GM21825 (cell line): ENCODE data around the gene GNAI2.
"Not testable (repeated sequence)": the region's sequence is repeated elsewhere in the genome, so short reads cannot be mapped to it uniquely, and the experiment has no call there.

Source experiments
- ATAC-seq: cut with Tn5 transposase; IDR thresholded peaks from one replicate; pipeline ENCODE4 v1.9.1; 2021; ENCODE audit warnings: mild to moderate bottlenecking, moderate library complexity; ENCODE audit not compliant: unreplicated experiment

The GNAI2 gene

GRCh38 chr3:50263478-50264382, 27.7 kb downstream of the GNAI2 start:
- ATAC-seq: no peak

GRCh38 chr3:50264383-50264963, 28.5 kb downstream of the GNAI2 start:
- no peak for ATAC-seq

GRCh38 chr3:50264964-50265485, 29.0 kb downstream of the GNAI2 start:
- no peak for ATAC-seq

GRCh38 chr3:50265571-50265970, 29.6 kb downstream of the GNAI2 start:
- no peak for ATAC-seq

DNA sequence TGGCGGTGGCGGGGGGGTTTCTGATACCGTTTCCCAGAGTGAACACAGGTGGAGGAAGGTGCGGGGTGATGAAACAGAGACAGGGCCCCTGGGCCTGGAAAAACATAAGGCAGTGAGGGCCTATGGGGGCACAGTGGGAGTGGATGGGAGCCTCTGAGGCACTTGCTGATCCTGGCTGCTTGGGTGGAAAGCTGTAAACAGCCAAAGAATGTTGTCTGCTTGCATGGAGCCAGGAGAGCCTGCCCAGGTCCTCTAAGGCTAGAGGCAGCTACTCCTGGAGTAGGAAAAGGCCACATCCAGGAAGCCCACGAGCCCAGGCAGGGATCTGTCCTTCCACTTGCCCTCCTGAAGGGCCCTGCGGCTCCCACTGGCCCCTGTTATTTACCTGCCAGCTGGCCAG, 30.0 kb downstream of the GNAI2 start:
- ATAC-seq: no peak

- no peak for ATAC-seq
Measured at GRCh38 chr3:50266836-50267235, 30.8 kb downstream of the GNAI2 start.

DNA sequence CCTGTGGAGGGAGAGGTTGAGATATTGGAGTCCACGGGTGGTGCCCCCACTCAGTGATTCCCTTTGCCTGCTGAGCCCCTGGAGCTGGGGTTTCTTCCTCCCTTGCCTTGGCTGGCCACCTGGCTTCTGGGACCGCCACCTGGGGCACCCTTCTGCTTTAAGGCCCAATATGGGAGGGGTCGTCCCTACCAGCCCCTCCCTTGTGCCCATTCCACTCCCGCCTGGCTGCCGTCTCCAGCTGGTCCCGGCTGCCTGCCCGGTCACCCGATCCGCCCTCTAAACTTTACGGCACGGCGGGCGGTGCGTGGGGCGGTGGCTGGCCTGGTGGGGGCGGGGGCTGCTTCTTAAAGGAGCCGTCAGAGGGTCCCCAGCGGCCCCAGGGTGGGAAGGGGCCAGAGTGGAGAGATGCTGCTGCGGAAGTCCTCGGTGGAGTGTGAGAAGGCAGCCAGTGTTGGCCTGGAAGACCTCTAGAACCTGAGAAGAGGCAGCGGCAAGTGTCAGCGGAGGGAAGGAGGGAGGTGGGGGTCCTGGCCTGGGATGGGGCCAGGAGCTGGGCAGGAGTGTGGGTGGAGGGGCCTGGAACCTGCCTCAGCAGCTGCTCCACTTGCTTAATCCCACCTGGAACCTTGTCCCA, 31.4 kb downstream of the GNAI2 start:
- no peak for ATAC-seq

GRCh38 chr3:50268276-50268675, 32.3 kb downstream of the GNAI2 start:
- ATAC-seq: no peak

DNA sequence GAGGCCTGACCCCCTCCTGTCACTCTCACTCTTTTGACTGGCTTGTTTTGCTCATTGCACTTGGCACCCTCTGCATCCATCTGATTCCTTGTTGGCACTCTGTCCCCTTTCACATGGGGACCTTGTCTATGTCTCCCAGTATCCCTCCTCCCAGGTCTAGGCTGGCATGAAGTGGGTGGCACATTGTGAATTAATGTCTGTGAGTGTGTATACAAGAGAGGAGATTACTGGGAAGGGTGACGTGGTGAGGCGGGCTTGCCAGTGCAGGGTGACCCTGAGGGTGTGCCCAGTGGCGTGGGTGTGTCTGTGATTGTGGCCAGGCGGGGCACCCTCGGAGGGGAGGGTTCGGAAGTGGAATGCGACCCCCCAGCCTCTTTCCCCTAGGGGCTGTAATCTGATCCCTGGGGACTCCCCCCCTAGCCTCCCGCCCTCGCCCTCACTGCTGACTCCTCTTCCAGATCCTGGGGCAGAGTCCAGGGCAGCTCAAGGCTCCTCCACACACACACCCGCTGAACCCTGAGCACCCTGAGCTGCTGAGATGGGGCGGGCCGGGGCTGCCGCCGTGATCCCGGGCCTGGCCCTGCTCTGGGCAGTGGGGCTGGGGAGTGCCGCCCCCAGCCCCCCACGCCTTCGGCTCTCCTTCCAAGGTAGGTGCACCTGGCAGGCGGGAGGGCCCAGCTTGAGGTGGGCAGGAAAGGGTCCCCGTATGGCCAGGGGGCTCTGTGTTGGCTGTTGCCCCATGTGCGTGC, 32.9 kb downstream of the GNAI2 start, which contains the start of gene SEMA3B:
TSS of gene SEMA3B (plus strand) at position 445 of the 749 bp plus-strand sequence. CDS start at position 539, 94 bp downstream.
- ATAC-seq: no peak

- no peak for ATAC-seq
Measured at GRCh38 chr3:50269460-50269859, 33.5 kb downstream of the GNAI2 start.

GRCh38 chr3:50269977-50270413, 34.0 kb downstream of the GNAI2 start:
- no peak for ATAC-seq

DNA sequence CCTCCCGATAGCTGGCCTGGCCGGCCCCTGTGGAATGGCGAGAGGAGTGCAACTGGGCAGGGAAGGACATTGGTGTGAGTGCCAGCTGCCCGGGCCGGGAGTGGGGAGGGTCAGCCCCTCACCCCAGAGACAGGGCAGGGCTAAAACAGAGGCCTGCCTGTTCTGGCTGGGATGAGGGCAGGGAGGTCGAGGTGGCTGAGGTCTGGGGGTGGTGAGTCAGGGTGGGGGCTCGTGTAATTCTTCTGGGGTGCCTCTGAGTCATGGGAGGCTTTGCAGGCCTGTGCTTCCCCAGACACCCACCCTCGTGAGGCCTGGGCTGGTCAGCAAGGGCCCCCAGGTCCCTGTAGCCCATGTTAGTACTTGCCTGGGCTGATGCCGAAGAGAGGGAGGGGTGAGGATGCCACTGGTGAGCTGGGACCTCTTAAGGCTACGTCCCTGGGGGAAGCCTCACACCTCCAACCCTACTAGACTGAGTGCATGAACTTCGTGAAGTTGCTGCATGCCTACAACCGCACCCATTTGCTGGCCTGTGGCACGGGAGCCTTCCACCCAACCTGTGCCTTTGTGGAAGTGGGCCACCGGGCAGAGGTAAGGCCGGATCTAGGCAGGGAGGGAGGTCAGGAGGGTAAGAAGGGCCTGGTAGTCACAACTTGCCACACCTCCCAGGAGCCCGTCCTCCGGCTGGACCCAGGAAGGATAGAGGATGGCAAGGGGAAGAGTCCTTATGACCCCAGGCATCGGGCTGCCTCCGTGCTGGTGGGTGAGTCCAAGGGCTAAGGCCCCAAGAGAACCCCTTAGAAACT, 34.6 kb downstream of the GNAI2 start:
- ATAC-seq: no peak

DNA sequence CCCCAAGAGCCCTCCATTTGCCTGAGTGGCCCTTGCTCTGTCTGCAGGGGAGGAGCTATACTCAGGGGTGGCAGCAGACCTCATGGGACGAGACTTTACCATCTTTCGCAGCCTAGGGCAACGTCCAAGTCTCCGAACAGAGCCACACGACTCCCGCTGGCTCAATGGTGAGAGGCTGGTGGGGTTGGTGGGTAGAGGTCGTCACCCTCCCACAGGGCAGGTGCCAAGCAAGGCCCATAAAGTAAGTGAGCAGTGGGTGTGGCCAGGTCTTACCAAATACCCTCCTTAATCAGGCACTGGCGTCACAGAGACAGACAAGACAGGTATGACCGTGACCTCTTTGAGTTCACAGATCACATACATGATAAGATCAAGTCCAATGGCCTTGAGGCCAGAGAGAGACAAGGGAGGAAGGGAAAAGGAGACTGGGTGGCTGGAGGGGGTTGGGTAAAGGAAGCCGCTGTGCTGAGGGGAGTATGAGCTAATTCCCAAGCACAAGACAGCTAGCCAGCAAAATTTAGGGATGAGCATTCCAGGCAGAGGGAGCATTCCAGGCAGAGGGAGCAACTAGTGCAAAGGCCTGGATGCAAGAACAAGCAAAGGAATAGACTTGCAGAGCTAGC, 35.4 kb downstream of the GNAI2 start:
- ATAC-seq: no peak

- not testable (repeated sequence) for ATAC-seq
Measured at GRCh38 chr3:50272538-50272910, 36.5 kb downstream of the GNAI2 start.

DNA sequence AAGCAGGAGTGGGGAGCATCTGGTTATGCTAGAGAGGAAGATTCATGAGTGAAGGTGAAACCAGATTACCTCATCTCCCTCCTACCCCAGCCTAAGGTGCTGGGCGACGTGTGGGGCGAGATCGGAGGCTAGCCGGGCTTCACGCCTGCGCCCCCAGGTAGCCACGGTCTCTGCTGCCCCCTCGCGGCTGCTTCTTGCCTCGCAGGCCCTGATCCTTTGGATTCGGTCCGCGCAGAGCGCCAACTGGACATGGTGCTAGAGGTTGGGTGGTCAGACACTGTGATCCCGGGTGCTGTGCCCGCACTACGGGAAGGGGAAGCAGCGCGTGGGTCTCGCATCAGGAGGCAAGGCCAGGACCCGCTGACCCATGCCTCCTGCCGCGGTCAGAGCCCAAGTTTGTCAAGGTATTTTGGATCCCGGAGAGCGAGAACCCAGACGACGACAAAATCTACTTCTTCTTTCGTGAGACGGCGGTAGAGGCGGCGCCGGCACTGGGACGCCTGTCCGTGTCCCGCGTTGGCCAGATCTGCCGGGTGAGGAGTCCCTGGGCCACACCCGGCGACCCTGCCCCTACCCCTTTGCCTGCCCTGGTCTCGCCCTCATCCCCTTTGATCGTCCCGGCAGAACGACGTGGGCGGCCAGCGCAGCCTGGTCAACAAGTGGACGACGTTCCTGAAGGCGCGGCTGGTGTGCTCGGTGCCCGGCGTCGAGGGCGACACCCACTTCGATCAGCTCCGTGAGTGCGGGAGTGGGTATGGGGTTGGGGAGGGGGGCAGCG, 37.1 kb downstream of the GNAI2 start:
- ATAC-seq: peak; percentile 73

DNA sequence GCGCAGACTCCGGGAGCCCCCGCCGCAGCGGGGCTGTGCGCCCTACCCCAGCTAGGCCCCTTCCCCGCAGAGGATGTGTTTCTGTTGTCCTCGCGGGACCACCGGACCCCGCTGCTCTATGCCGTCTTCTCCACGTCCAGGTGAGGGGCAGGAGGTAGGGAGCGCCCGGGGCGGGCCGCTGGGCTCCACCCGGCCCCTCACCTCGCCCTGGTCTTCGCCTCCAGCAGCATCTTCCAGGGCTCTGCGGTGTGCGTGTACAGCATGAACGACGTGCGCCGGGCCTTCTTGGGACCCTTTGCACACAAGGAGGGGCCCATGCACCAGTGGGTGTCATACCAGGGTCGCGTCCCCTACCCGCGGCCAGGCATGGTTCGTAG, 37.7 kb downstream of the GNAI2 start:
- no peak for ATAC-seq

DNA sequence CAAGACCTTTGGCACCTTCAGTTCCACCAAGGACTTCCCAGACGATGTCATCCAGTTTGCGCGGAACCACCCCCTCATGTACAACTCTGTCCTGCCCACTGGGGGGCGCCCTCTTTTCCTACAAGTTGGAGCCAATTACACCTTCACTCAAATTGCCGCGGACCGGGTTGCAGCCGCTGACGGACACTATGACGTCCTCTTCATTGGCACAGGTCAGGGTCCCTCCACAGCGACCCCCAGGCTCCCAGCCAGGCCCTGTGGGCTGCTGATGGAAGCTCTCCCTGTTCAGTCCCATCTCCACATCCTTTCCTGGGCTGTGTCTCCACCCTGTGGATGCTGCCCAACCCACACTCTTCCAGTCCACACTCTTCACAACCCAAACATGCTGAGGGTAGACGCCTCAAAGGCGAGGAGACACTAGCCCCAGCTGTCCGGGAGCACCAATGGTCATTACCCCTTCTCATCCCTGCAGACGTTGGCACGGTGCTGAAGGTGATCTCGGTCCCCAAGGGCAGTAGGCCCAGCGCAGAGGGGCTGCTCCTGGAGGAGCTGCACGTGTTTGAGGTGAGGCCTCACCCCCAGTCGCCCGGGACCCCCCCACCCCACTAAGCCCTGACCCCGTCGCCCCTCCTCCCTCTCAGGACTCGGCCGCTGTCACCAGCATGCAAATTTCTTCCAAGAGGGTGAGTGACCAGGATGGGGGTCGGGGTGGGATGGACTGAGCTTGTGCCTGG, 38.5 kb downstream of the GNAI2 start:
- ATAC-seq: no peak
